Fibroblast of lung (primary cell): ENCODE measurements around the gene NTRK3. TPM values are rescaled to one million over a fixed set of nuclear protein-coding genes. Genes with fewer than 3 reads are reported as not detected.

Experiments used
- DNase-seq, 2 donors: peaks; one replicate each; pipeline versions ENCODE4 v3.0.0 to v3.0.0-alpha.2; 2010; ENCODE audit warnings: low read depth in 2 of 2
- H2AFZ ChIP-seq: 2 replicates; pipeline ENCODE4 v1.5.1; 2012; ENCODE audit warnings: low read length, control low read depth, inconsistent platforms
- H3K27ac ChIP-seq: 2 replicates; pipeline ENCODE4 v1.5.1; 2011; ENCODE audit warnings: low read length, control low read depth; ENCODE audit not compliant: insufficient read depth
- H3K27me3 ChIP-seq: 2 replicates; pipeline ENCODE4 v1.5.1; 2011; ENCODE audit warnings: mild to moderate bottlenecking, low read length; ENCODE audit not compliant: control insufficient read depth, insufficient read depth
- H3K36me3 ChIP-seq: 2 replicates; pipeline ENCODE4 v1.5.1; 2011; ENCODE audit warnings: low read length; ENCODE audit not compliant: control insufficient read depth, insufficient read depth
- H3K4me1 ChIP-seq: 2 replicates; pipeline ENCODE4 v1.5.1; 2011; ENCODE audit warnings: low read length; ENCODE audit not compliant: control insufficient read depth, insufficient read depth; ENCODE audit errors: extremely low read depth
- H3K4me2 ChIP-seq: 2 replicates; pipeline ENCODE4 v1.5.1; 2011; ENCODE audit warnings: low read length, control low read depth; ENCODE audit not compliant: insufficient read depth; ENCODE audit errors: extremely low read depth
- H3K4me3 ChIP-seq, 4 experiments: fragments of 200-600 bp in 1 of 4; sonication (generic) in 1 of 4; replicated peaks in 1 of 4; 2 replicates each; pipeline ENCODE4 v1.5.1; 2011 to 2016; ENCODE audit warnings: low read length in 4 of 4, low read depth in 3 of 4, mild to moderate bottlenecking in 3 of 4, control low read depth in 2 of 4, inconsistent platforms in 1 of 4, mixed read lengths in 1 of 4; ENCODE audit not compliant: insufficient read depth in 1 of 4; ENCODE audit errors: control extremely low read depth in 1 of 4
- H3K79me2 ChIP-seq: 2 replicates; pipeline ENCODE4 v1.5.1; 2012; ENCODE audit warnings: mild to moderate bottlenecking, low read length, inconsistent platforms; ENCODE audit not compliant: control insufficient read depth, insufficient read depth
- H3K9ac ChIP-seq: 2 replicates; pipeline ENCODE4 v1.5.1; 2011; ENCODE audit warnings: mild to moderate bottlenecking, low read length, control low read depth; ENCODE audit not compliant: insufficient read depth
- H3K9me3 ChIP-seq: 2 replicates; pipeline ENCODE4 v1.5.1; 2012; ENCODE audit warnings: low read depth, low read length; ENCODE audit not compliant: control insufficient read depth, insufficient read depth
- H4K20me1 ChIP-seq: 2 replicates; pipeline ENCODE4 v1.5.1; 2011; ENCODE audit warnings: low read length; ENCODE audit not compliant: control insufficient read depth, insufficient read depth; ENCODE audit errors: extremely low read depth
- CTCF ChIP-seq, 2 donors: IDR thresholded peaks in 1 of 2; conservative IDR thresholded peaks in 1 of 2; 1 replicate in 1 of 2; 2 replicates in 1 of 2; pipeline ENCODE4 v1.5.1; 2011 to 2012; ENCODE audit warnings: low read length in 2 of 2, control low read depth in 1 of 2, inconsistent platforms in 1 of 2, low read depth in 1 of 2, mild to moderate bottlenecking in 1 of 2
- EZH2 ChIP-seq: IDR thresholded peaks from 2 replicates; pipeline ENCODE4 v1.5.1; 2012; ENCODE audit warnings: low read length, control low read depth, mild to moderate bottlenecking; ENCODE audit errors: missing control alignments
- polyA plus RNA-seq, 2 donors: library from polyadenylated mRNA; depleted of rRNA in 1 of 2; stranded (reverse) in 1 of 2; unstranded in 1 of 2; fragments of >200 nt; gene quantifications; 2 replicates each; pipeline ENCODE4 v1.2.1, GENCODE V29; 2011 to 2012; ENCODE audit warnings: missing spikeins in 1 of 2
- total RNA-seq: library from RNA; depleted of rRNA; stranded (reverse); fragments of >200 nt; gene quantifications from 2 replicates; pipeline ENCODE4 v1.2.1, GENCODE V29; 2014

Gene NTRK3
- total and polyA plus RNA-seq, 2 donors (not counting 1 experiment from before 2014, with no cell fraction given) = 0.06 TPM; not detected in 1

GRCh38 chr15:87901926-87902690 is 354.4 kb downstream of the NTRK3 start:
- Histone ChIP-seq H3K27me3 (no peaks in the 10 kb centered on the region), H3K9ac (no peak overlapping the region), H3K9me3 (no peaks in the 10 kb centered on the region), H3K36me3 (no peaks in the 10 kb centered on the region), H2AFZ (no peak overlapping the region), H3K4me1 (no peaks in the 10 kb centered on the region), H3K4me3 (no peak overlapping the region), H3K4me2 (no peak overlapping the region), H3K27ac (no peak overlapping the region), H4K20me1 (no peaks in the 10 kb centered on the region), H3K79me2 (no peaks in the 10 kb centered on the region)
- DNase-seq = no peak
- TF ChIP-seq CTCF (conservative IDR thresholded peaks at IDR 0.05 in 1 of 2, IDR thresholded peaks at IDR 0.05 in 1 of 2; ENCODE audit: low read depth in 1 of 2, low read length in 2 of 2) = no peak
- TF ChIP-seq EZH2 = no peak

- DNase-seq = no peak
Measured at GRCh38 chr15:87901008-87901407, 355.5 kb downstream of the NTRK3 start.

GRCh38 chr15:87896936-87897335 is 359.6 kb downstream of the NTRK3 start:
- no peaks in the 10 kb centered on the region for H3K4me1 ChIP-seq
- no peak overlapping the region for H3K9ac ChIP-seq
- no peaks in the 10 kb centered on the region for H3K9me3 ChIP-seq
- H2AFZ ChIP-seq = no peak overlapping the region
- no peak overlapping the region for H3K27ac ChIP-seq
- H3K36me3 ChIP-seq = no peaks in the 10 kb centered on the region
- H3K27me3 ChIP-seq = no peaks in the 10 kb centered on the region
- no peak overlapping the region for H3K4me2 ChIP-seq
- DNase-seq = no peak
- no peak overlapping the region for H3K4me3 ChIP-seq
- H3K79me2 ChIP-seq = no peaks in the 10 kb centered on the region
- H4K20me1 ChIP-seq = no peaks in the 10 kb centered on the region
- TF ChIP-seq CTCF (conservative IDR thresholded peaks at IDR 0.05 in 1 of 2, IDR thresholded peaks at IDR 0.05 in 1 of 2; ENCODE audit: low read depth in 1 of 2, low read length in 2 of 2) (no peak), EZH2 (no peak)

More at GRCh38 chr15:87901008-87901407, 355.5 kb downstream of the NTRK3 start:
- Histone ChIP-seq H3K36me3 (no peaks in the 10 kb centered on the region), H3K9me3 (no peaks in the 10 kb centered on the region), H4K20me1 (no peaks in the 10 kb centered on the region), H2AFZ (no peak overlapping the region), H3K4me3 (no peak overlapping the region), H3K27me3 (no peaks in the 10 kb centered on the region), H3K27ac (no peak overlapping the region), H3K9ac (no peak overlapping the region), H3K4me2 (no peak overlapping the region), H3K79me2 (no peaks in the 10 kb centered on the region), H3K4me1 (no peaks in the 10 kb centered on the region)
- TF ChIP-seq CTCF (conservative IDR thresholded peaks at IDR 0.05 in 1 of 2, IDR thresholded peaks at IDR 0.05 in 1 of 2; ENCODE audit: low read depth in 1 of 2, low read length in 2 of 2) (no peak), EZH2 (no peak)
